ENCODE results near the gene SEZ6L. TPM values are rescaled to one million over a fixed set of nuclear protein-coding genes. Genes with fewer than 3 reads are reported as not detected.

Gene SEZ6L
- total and polyA plus RNA-seq, 8 donors = 0.08 to 0.82 (median 0.58) TPM

- intact Hi-C loops (cut with DNase I) = no loop called here
Observed at GRCh38 chr22:26235792-26236487, 66.7 kb downstream of the SEZ6L start.

GRCh38 chr22:26236991-26237390 lies 67.7 kb downstream of the SEZ6L start:
- no peaks in the 10 kb centered on the region for H3K4me1 ChIP-seq
- H3K27me3 ChIP-seq = peaks cover 0 to 72% of the 10 kb centered on the region in 2 donors

More at GRCh38 chr22:26235792-26236487, 66.7 kb downstream of the SEZ6L start:
- Histone ChIP-seq H3K27me3 (peaks cover 0 to 71% of the 10 kb centered on the region in 2 donors), H3K4me1 (no peaks in the 10 kb centered on the region), H3K27ac (no peak overlapping the region), H3K9me3 (no peaks in the 10 kb centered on the region), H3K4me3 (no peak overlapping the region), H3K36me3 (no peaks in the 10 kb centered on the region)
- no peak for TF ChIP-seq CTCF (IDR thresholded peaks at IDR 0.05)
- no peak for ATAC-seq
- DNase-seq = no peak

GRCh38 chr22:26238596-26238995 lies 69.3 kb downstream of the SEZ6L start:
- intact Hi-C loops (cut with DNase I) = no loop called here
- Histone ChIP-seq H3K4me1 (no peaks in the 10 kb centered on the region), H3K4me3 (no peak overlapping the region), H3K36me3 (no peaks in the 10 kb centered on the region), H3K27me3 (peaks cover 0 to 60% of the 10 kb centered on the region in 2 donors), H3K9me3 (no peaks in the 10 kb centered on the region), H3K27ac (no peak overlapping the region)
- no peak for ATAC-seq
- TF ChIP-seq CTCF (IDR thresholded peaks at IDR 0.05) = no peak
- DNase-seq = no peak

More at GRCh38 chr22:26236991-26237390, 67.7 kb downstream of the SEZ6L start:
- ATAC-seq = no peak
- Histone ChIP-seq H3K9me3 (no peaks in the 10 kb centered on the region), H3K36me3 (no peaks in the 10 kb centered on the region), H3K27ac (no peak overlapping the region), H3K4me3 (no peak overlapping the region)
- intact Hi-C loops (cut with DNase I) = no loop called here
- DNase-seq = no peak
- TF ChIP-seq CTCF (IDR thresholded peaks at IDR 0.05) = no peak

- intact Hi-C loops (cut with DNase I) = no loop called here
- Histone ChIP-seq H3K27me3 (peaks cover 0 to 64% of the 10 kb centered on the region in 2 donors), H3K36me3 (no peaks in the 10 kb centered on the region), H3K27ac (no peak overlapping the region), H3K9me3 (no peaks in the 10 kb centered on the region), H3K4me1 (no peaks in the 10 kb centered on the region), H3K4me3 (no peak overlapping the region)
- DNase-seq (no peak), ATAC-seq (no peak)
- no peak for TF ChIP-seq CTCF (IDR thresholded peaks at IDR 0.05)
Observed at GRCh38 chr22:26239581-26239980, 70.3 kb downstream of the SEZ6L start.

GRCh38 chr22:26241361-26241760 lies 72.1 kb downstream of the SEZ6L start:
- peaks cover 0 to 58% of the 10 kb centered on the region in 2 donors for H3K27me3 ChIP-seq
- no peak for DNase-seq
- no peak overlapping the region for H3K27ac ChIP-seq
- intact Hi-C loops (cut with DNase I) = no loop called here
- no peak for TF ChIP-seq CTCF (IDR thresholded peaks at IDR 0.05)
- H3K4me1 ChIP-seq = no peaks in the 10 kb centered on the region
- no peaks in the 10 kb centered on the region for H3K36me3 ChIP-seq
- H3K9me3 ChIP-seq = no peaks in the 10 kb centered on the region
- H3K4me3 ChIP-seq = no peak overlapping the region
- ATAC-seq = no peak
